SW480 (cell line): ENCODE data around the gene NUP210.

ENCODE experiments used
- DNase-seq: peaks from one replicate; pipeline ENCODE4 v3.0.0-alpha.2; 2016; ENCODE audit warnings: low spot score

NUP210 gene

DNA sequence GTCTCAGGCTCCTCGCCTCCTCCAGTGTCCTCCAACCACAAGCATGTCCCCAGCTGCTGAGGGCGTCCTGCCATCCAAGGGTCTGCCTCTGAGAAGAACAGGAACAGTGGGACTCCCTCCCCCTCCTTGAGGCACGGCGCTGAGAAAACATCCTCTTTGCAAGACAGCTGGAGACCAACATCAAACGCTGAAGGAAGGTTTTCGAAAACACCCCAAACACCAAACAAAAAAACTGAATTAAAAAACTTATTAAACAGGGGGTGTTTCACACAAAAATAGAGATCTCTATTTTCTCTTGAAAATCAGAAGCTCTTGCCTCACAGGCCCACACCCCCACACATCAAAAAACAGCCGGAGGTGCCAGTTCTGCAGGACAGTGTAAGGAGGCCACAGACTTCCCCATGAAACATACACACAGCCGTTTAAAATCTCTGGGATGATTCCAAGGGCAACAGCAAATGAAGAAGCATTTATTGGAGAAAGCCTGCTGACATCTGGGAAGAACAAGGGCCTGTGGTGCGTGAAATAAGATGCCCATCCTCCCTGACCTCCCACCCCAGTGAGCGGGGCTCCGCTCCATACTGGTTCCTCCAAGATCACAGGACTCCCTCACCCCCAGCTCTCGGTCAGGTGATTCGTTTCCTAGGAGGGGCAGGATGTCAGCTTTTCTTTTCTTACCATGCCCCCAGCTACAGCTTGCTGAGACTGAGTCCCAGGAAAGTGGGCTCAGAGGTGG, 71.3 kb downstream of the NUP210 start:
- DNase-seq, result no peak

DNA sequence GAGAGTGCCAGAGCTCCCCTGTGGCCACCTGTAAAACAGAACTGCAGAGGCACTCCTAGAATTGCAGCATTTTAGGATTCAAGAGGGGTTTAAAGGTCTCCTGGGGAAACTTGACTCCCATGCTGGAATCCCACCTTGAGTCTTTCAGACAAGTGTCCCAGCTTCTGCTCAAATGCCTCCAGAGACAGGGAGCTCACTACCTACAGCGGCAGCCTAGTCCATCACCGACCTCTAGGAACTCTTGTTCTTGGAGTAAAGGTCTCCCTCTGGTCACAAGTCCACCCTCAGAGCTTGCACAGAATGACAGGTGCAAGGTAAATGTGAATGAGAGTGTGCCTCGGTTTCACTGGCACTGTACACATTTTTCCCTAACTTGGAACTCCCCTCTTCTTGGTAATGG, 72.0 kb downstream of the NUP210 start:
- DNase-seq, result no peak

DNA sequence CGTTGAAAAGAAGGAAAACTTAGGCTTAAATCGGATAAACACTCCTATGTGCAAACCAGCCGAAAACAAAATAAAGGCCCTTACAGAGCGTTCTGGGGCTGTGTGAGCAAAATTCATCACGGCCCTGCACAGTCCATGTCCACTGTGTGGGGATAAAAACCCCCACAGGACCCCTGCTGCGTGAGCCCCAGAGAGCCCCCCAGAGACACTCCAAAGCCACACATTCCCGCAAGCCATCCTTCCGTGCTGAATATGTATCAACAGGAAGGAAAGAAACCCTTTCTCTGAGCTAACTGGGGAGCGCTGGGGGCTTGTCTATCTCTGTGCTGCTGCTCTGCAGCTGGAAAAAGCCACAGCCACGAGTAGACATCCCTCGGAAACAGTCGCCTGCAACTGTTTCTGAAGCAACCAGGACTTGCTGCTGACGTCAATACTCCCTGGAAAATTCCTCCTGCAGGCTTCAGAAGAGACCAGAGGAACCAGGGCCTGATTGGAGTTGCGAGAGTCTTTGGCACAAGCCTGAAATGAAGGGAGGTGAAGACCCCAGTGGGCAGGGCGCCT, 72.7 kb downstream of the NUP210 start:
- DNase-seq, result no peak

DNA sequence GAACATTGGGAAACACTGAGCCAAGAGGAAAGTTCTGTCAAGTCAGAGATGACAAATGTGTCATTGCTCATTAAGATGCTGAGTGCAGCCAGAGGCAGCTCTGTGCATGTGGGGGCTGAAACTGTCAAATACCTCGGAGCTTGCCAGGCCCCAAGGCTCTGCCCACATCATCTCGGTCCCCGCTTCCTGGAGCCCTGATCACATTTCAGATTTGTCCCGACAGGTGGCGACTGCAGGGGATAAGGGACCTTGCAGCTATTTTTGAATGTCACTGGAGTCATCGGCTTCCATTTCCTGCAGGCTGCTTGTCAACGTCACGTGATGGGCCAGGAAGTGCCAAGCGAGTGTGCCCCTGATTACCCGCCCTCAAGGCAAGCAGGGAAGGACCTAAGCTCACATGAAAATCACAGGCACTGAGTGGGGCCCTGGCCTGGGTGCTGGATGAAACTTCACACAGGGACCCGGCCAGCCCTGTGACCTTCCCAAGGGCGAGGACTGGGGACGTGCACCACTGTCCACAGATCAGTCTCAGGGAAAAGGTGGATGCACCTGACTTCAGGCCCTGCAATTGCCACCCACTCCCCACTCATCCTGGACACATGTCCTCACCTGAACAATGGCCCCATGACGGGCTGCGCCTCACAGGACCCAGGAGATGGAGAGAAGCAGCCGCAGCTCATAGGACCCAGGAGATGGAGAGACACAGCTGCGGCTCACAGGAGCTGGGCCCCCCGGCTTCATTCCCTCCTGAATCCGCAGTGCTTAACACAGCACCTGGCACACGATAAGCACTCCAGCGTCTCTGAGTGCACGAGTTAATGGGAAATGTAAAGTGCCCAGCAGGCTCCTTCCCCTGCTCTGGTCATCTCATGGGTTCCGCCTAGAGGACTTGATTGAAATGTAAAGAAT, 73.4 kb downstream of the NUP210 start:
- DNase-seq, result no peak

DNA sequence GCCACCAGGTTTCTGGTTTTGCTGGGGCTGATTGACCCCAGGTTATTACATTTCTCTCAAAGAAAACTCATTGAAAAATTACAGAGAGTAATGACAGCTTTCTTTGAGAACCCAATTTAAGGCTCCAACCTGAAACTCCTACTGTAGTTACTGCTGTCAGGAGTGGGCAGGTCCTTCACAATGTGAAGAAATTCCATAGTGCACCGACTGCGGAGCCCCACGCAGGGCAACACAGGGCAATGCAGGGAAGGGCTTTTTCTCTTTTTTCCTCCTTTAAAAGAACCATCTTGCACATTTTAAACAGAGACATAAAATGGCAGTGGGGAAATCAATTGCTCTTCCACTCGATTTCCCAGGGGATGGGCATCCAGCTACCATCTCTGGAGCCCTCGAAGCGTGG, 74.3 kb downstream of the NUP210 start:
- no peak for DNase-seq

DNA sequence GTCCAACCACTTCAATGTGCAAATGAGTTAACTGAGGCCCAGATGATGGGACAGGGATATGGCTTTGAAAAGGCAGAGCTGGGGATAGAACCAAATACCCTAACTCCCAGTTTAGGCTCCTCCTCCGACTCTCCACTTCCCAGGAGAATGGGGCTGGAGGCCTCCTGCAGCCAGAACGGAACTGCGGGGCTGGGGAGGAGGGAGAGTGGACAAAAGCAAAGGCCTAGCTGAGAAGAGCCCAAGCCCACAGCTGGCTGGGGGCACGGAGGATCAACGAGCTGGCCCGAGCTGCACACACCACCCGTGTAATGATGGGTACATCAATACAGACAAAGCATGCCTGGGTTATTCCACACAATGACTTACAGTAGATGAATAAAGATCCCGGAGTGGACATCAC, 74.8 kb downstream of the NUP210 start:
- DNase-seq, result no peak

DNA sequence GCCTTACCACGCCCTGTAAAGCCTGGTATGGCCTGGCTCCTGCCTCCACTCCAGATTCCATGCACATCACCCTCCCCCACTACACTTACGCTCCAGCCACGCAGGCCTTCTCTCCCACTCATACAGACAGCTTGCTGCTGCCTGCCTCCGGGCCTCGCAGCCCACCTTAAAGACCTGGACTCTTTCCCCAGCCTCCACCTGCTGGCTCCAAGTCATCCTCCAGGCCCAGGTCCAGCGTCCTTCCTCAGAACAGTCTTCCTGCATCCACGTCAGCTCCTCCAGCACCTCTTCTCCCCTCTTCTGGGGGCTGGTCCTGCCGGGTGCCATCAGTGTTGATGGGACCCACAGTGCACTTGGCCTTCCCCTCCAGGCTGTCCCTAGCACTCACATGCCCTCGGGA, 75.5 kb downstream of the NUP210 start:
- no peak for DNase-seq

DNA sequence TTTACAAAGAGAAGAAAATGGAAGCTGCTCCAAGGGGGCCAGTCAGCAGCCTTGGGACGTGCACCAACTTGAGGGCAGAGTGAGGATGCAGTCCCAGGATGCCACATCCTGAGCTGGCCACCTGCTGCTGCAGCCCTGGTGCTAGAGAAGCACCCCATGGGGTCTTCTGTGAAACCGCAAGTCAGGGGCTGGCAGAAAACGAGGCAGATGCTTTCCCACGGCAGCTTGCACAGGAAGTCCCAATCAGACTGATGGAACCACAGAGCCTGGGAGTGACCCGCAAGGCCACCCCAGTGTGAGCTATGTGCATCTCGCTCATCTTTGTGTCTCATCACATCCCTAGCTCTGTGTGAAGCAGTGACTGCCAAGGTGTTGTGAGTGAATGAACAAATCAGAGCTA, 76.5 kb downstream of the NUP210 start:
- DNase-seq, result no peak

DNA sequence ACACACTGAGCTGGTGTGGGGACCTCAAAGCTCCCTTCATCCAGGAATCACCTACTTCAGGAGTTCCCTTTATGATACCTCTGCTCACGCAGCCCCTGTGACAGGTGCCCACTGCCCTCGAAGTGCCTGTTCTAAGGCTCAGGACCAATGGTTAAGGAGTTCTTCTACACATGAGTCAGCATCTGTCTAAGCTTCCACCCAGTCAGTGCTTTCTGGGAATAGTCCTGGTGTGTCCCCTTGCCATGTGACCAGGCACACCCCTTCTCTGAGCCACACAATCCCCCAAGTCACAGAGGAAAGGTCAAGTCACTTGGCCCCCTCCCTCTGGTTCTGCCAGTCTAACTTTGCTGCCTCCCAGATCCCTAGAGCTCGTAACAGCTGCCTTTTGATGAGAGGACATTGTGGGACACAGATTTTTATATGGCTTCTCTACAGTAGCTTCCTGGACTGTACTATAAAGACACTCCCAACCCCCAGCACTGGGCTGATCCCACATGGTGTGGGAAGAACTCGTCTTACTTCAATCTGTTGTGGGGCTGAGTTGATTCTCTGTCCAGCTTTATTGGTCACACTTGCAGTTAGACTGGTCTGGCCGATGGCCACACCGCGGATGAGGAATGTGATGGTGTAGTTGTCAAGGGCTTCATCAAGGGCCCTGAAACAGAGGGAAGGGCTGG, 78.8 kb downstream of the NUP210 start:
- no peak for DNase-seq

DNA sequence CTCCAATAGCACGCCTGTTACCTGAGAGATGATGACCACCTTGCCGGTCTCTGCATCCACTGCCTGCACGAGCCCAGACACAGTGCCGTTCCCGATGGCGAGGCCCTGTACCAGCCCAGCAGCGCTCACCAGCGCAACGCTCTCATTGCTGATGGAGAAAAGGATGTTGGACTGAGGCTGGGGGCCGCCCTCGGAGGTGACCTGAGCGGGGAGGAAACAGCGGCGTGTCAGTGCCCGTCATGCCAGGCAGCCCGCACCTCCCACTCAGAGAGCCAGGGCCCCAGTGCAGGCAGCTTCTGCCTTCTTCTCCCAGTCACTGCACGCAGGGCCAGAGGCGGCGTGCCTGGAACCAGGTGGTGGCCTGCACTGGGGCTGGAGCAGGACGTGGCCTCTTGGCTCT, 80.3 kb downstream of the NUP210 start:
- DNase-seq, result no peak

DNA sequence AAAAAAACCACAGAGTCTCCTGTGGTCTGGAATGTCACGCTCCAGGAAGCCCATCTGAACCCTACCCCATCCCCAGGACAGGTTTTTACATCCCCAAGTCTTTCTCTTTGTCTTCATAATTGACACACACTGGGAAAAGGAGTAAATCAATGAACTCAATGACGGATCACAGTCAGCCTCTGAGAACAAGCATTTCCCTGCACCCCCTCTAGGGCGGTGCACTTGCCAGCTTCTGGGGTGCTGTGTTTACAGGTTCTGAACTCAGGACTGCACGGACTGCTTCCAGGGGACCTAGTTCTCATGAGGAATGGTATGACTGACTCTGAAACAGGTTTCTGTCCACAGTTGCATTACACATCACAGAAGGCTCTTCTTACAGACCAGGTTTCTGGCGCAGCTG, 81.1 kb downstream of the NUP210 start:
- no peak for DNase-seq

DNA sequence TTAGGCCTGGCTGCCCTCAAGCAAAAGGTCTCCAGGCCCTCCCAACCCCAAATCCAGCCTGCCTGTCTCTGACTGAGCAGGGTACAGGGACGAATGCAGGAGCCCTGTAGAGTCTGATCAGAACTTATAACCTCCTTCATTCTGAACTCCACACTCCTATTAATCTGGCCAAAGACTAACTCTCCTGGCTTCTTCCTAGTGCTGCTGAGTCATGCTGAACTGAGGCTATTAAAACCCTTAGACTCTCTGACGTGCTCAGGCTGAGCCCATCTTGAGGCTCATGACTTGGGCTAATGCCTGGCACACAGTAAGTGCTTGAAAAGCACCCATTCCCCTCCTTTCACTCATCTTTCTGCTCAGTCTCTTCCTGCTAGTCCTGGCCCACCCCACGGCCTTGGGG, 81.9 kb downstream of the NUP210 start:
- no peak for DNase-seq

DNA sequence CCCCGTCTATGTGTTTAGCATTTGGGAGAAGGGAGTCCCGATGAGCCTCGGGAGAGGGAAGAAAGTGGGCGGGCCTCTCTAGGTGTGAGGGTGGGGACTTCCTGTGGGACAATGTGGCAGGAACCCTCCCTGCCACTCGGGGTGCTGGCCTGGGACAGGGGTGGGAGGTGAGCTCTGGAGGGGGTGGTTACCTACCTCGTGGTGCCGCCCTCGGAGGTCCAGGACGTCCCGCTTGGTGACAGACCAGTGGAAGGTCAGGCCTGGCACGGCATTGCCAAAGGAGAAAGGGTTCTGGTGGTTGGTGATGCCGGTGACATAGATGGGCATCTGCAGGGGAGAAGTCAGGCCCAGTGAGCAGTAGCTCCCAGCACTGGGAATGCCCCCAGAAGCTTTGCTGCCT, 83.5 kb downstream of the NUP210 start:
- DNase-seq, result no peak

DNA sequence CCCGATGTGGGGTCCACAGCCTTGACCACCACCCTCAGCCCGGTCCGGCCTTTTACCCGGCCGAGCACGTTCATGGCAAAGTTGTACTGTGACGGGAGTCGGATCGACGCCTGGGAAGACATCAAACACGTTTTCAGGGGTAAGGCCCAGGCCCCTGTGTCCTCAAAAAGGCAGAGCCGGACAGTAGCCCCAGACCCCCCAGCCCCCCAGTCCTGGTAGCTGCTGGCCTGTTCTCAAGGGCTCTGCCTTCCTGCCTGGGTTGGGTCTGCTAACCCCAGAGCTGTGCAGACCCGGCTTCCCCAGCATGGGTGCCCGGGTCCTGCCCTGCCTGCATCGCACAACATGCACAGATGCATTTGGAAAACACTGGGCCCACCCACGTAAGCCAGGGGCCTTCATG, 84.6 kb downstream of the NUP210 start:
- no peak for DNase-seq

DNA sequence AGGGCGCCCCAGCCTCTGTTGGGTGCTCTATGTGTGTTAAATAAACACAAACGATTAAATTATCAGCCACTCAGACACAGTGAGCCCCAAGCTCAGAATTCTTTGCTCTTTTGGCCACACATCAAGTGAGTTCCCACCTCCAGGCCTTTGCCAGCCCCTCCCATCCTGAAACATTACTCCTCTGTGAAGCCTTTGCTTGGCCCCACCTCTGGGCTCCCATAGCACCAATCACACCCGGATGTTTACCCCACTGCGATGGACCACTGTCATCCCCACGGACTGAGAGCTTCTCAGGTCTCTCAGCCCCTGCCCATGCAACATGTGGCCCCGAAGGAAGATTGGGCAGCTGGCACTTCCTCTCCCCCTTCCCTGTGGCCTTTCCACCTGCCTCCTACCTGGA, 85.1 kb downstream of the NUP210 start:
- DNase-seq, result no peak

DNA sequence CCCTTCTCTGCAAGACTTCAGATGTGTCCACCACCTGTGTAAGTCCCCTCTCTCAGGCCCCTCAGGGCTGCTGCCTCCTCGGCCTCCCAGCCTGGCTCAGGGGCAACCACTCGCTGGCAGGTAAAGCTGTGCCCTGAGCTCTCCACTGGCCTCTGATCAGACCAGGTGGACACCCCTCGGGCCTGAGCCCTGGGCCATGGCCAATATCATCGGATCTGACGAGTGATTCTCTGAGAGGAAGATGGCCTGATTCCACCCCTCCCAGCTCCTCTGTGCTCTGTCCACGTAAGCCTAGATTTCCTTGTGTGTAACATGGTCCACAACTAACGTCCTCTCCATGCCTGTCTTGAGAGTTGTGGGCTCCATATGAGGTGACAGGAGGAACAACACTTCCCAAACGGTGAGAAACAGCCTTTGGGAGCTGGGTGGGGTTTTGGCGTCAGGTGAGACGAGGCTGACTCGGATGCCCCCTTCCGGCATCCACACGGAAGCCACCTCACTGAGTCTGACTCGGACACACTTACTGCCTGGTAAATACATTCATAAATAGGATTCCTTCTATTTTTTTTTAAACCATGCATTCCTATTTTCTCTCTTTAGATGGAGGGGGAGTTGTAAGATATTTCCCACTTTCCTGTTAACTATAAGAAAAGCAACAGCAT, 86.8 kb downstream of the NUP210 start:
- DNase-seq, result no peak

DNA sequence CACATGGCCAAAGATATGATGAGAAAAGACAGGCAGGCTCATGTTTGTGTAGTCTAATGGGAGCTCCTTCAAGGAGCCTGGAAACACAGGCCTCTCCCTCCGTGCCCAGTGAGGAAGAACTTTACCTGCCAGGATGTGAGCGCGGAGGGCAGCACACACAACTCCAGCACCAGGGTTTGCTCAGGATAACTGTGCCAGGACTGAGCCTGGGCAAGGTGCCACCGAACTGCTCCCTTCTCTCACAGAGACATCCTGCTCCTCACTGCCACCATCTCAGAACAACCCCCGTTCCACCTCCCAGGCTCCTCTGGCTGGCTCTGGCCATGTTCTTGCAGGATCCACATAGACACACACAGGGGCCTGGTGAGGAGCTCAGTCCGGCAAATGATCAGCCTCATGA, 87.4 kb downstream of the NUP210 start:
- DNase-seq, result no peak

DNA sequence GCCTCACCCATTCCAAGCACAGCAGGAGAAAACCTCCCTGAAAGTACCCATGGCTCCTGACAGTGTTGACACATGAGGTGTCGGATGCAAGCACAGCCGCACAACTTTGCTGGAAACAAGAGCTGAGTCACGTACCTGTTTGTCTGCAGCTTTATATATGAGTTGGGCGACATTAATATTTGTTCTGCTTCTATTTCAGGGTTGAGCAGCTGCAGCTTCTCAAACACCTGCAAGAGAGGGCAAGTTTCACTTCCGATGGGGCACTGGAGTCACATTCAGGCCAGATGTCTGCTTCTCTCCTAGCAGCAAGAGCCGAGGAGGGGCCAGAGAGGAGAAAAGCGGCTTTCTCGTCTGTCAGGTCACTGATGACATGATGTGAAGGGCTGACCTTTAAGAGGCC, 88.0 kb downstream of the NUP210 start:
- no peak for DNase-seq

DNA sequence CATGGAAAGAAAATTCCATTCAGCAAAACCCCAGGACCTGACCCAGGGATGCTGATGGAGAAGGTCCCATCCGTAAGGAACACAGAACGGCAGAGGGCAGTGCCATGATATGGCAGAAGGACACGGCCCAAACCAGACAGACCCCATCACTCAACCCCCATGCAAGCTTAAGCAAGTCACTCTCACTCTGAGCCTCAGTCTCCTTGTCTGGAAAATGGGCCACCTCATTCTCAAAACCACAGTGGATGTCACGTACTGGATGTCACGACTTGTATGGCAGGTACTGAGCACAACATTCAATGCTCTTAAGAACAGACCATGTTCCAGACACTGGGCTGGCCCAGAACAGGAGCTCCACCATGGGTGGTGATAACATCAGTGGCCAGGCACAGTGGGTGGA, 90.4 kb downstream of the NUP210 start:
- no peak for DNase-seq

DNA sequence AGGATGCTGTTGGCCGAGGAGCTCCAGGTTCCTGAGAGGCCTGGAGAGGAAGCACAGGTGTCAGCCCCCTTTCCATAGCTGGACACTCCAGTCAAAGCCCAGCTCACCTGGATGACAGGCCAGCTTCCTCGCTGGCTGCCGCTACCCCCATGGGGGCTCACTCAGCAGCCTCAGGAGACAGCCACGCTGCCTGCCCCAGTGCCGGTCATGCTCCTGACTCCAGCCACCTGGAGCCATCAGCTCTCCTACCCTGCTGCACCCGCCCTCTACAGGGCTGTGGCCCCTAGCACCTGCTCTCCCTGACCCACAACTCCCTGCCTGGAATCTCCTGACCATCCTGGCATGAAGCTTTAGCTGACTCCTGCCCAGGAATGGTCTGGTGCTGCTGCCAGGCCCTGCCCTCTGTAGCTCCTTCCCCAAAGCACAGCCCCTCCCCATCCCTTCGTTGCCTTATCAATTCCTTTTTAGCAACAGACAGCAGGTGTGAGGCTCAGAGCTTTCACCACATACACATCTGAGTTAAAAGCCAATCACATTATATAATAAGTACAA, 94.2 kb downstream of the NUP210 start:
- no peak for DNase-seq

DNA sequence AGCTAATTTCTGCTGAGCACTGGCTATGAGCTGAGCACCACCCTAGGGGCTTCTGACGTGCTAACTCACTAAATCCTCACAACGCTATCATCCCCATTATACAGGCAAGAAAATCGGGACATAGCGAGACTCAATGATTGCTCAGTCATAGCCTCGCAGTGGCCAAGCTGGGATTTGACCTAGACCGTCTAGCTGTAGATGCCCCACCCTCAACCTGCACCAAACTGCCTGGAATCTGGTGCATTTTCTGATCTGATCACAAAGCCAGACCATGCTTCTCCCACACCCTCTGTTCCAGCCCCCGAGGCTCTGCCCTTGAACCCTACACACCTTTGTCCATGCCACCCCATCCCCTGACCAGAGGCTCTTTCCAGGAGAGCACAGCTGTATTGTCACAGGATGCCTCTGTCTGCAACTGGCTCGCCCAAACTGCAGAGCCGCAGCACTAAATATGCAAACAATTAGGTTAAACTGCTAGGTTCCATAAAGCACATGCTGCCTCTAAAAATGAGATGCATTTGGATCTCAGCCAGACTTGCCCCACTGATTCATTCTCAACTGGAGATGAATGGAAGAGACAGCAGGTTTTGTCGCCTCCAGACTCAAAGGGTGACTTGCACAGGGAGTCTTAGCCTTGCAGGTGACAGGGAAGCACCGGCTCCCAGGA, 95.2 kb downstream of the NUP210 start:
- no peak for DNase-seq
